Measurements from ENCODE around the gene SPINT3. TPM values are rescaled to one million over a fixed set of nuclear protein-coding genes. Genes with fewer than 3 reads are reported as not detected.

The SPINT3 gene
- total RNA-seq, 1 donor from 2014 or later: not detected

DNA sequence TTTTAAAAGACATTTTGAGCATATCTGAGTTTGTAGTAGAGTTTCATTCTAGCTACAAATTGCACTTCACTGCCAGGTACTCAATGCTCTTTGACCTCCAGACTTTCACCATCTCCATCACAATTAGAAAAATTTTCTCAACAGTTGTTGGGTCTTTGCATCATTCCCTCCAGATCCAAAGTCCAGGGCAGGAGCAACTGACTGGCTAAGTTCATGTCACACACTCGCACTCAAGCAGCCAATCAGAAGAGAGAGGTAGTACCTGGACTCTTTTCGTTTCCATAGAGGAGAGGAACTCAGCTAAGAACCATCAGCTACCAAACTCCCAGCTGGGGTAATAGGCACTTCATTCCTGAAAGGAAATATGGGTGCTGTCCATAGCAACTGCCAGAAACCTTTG lies 9.0 kb downstream of the SPINT3 start:
- H3K9ac ChIP-seq (ENCODE audit: low read length): no peak overlapping the region
- H4K20me1 ChIP-seq (ENCODE audit: insufficient read depth, low read length): no peaks in the 10 kb centered on the region
- no peak for TF ChIP-seq EZH2 (IDR thresholded peaks at IDR 0.05; ENCODE audit: insufficient read depth, low read length)
- Mint-ChIP-seq H3K27ac (ENCODE audit: unreplicated experiment) (no peak overlapping the region), H3K4me3 (ENCODE audit: unreplicated experiment) (no peak overlapping the region), H3K4me1 (ENCODE audit: low read depth, unreplicated experiment) (peaks cover 5% of the 10 kb centered on the region), H3K9me3 (ENCODE audit: unreplicated experiment) (no peaks in the 10 kb centered on the region), H3K36me3 (ENCODE audit: low read depth, unreplicated experiment) (no peaks in the 10 kb centered on the region), H3K27me3 (ENCODE audit: low read depth, unreplicated experiment) (peaks cover 9% of the 10 kb centered on the region)
- H2AFZ ChIP-seq (ENCODE audit: low read depth, low read length): no peak overlapping the region
- H3K9me3 ChIP-seq (ENCODE audit: insufficient read depth, low read depth, low read length): no peaks in the 10 kb centered on the region
- no peak overlapping the region for H3K4me3 ChIP-seq (ENCODE audit: insufficient read depth, low read depth, low read length)
- H3K4me2 ChIP-seq (ENCODE audit: low read length): no peak overlapping the region
- H3K27me3 ChIP-seq (ENCODE audit: insufficient read depth, low read length): no peaks in the 10 kb centered on the region
- H3K79me2 ChIP-seq (ENCODE audit: insufficient read depth, low read length): no peaks in the 10 kb centered on the region
- H3K36me3 ChIP-seq (ENCODE audit: insufficient read depth, low read length): no peaks in the 10 kb centered on the region
- DNase-seq (ENCODE audit: low read depth) (no peak), FAIRE-seq (no peak)
- no peaks in the 10 kb centered on the region for H3K4me1 ChIP-seq (ENCODE audit: insufficient read depth, low read length)
- no peak overlapping the region for H3K27ac ChIP-seq (ENCODE audit: low read depth, low read length)

DNA sequence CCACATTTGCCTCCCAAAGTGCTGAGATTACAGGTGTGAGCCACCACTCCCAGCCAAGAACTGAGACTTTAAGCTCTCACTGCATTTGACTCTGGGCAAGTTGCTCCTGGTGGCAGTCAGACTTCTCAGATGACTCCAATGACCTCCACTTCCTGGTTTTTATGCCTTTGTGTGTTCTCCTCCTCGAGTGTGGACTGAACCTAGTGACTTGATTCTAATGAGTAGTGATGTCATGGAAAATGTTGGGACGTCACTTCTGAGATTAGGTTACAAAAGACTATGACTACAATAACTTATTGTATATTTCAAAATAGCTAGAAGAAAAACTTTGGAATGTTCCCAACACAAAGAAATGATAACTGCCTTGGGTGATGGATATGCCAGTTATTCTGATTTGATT lies 12.0 kb downstream of the SPINT3 start:
- TF ChIP-seq EZH2 (IDR thresholded peaks at IDR 0.05; ENCODE audit: insufficient read depth, low read length): no peak
- TF ChIP-seq, protein P1, sequence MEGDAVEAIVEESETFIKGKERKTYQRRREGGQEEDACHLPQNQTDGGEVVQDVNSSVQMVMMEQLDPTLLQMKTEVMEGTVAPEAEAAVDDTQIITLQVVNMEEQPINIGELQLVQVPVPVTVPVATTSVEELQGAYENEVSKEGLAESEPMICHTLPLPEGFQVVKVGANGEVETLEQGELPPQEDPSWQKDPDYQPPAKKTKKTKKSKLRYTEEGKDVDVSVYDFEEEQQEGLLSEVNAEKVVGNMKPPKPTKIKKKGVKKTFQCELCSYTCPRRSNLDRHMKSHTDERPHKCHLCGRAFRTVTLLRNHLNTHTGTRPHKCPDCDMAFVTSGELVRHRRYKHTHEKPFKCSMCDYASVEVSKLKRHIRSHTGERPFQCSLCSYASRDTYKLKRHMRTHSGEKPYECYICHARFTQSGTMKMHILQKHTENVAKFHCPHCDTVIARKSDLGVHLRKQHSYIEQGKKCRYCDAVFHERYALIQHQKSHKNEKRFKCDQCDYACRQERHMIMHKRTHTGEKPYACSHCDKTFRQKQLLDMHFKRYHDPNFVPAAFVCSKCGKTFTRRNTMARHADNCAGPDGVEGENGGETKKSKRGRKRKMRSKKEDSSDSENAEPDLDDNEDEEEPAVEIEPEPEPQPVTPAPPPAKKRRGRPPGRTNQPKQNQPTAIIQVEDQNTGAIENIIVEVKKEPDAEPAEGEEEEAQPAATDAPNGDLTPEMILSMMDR (IDR thresholded peaks at IDR 0.05; ENCODE audit: insufficient read depth, low read depth, low read length): no peak
- no peak overlapping the region for H3K9ac ChIP-seq (ENCODE audit: low read length)
- no peak overlapping the region for H3K27ac ChIP-seq (ENCODE audit: low read depth, low read length)
- H2AFZ ChIP-seq (ENCODE audit: low read depth, low read length): no peak overlapping the region
- peaks cover 4% of the 10 kb centered on the region for H3K27me3 ChIP-seq (ENCODE audit: insufficient read depth, low read length)
- H3K9me3 ChIP-seq (ENCODE audit: insufficient read depth, low read depth, low read length): no peaks in the 10 kb centered on the region
- FAIRE-seq (no peak), DNase-seq (ENCODE audit: low read depth) (no peak)
- no peak overlapping the region for H3K4me3 ChIP-seq (ENCODE audit: insufficient read depth, low read depth, low read length)
- H3K4me3 Mint-ChIP-seq (ENCODE audit: unreplicated experiment): no peak overlapping the region
- no peak overlapping the region for H3K27ac Mint-ChIP-seq (ENCODE audit: unreplicated experiment)
- no peaks in the 10 kb centered on the region for H3K27me3 Mint-ChIP-seq (ENCODE audit: low read depth, unreplicated experiment)
- H3K4me1 ChIP-seq (ENCODE audit: insufficient read depth, low read length): no peaks in the 10 kb centered on the region
- peaks cover 6% of the 10 kb centered on the region for H3K4me1 Mint-ChIP-seq (ENCODE audit: low read depth, unreplicated experiment)
- H3K9me3 Mint-ChIP-seq (ENCODE audit: unreplicated experiment): no peaks in the 10 kb centered on the region
- no peaks in the 10 kb centered on the region for H3K36me3 Mint-ChIP-seq (ENCODE audit: low read depth, unreplicated experiment)
- H3K36me3 ChIP-seq (ENCODE audit: insufficient read depth, low read length): no peaks in the 10 kb centered on the region
- no peak overlapping the region for H3K4me2 ChIP-seq (ENCODE audit: low read length)
- no peaks in the 10 kb centered on the region for H3K79me2 ChIP-seq (ENCODE audit: insufficient read depth, low read length)
- H4K20me1 ChIP-seq (ENCODE audit: insufficient read depth, low read length): no peaks in the 10 kb centered on the region

DNA sequence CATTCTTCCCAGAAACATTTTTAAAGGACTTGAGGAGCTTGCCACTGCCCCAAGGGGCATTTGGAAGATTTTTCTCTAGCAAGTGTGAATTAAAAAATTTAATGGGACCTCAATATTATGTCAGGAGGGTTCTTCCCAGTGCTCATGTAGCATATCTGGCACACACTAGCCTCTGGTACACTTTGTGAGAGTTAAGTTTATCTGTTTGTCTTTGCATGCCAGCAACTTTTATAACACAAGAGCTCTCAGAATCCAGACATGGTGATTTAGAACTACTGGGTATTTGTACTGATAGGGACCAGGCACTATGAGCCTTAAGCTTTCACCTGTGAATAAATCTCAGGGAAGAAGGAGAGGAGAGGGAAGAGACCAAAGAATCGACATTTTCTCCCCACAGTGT lies 12.9 kb downstream of the SPINT3 start:
- Histone ChIP-seq H3K27me3 (ENCODE audit: insufficient read depth, low read length) (peaks cover 4% of the 10 kb centered on the region), H3K27ac (ENCODE audit: low read depth, low read length) (no peak overlapping the region), H4K20me1 (ENCODE audit: insufficient read depth, low read length) (no peaks in the 10 kb centered on the region), H3K79me2 (ENCODE audit: insufficient read depth, low read length) (no peaks in the 10 kb centered on the region), H3K4me3 (ENCODE audit: insufficient read depth, low read depth, low read length) (no peak overlapping the region), H3K9ac (ENCODE audit: low read length) (no peak overlapping the region), H3K36me3 (ENCODE audit: insufficient read depth, low read length) (no peaks in the 10 kb centered on the region), H2AFZ (ENCODE audit: low read depth, low read length) (no peak overlapping the region), H3K9me3 (ENCODE audit: insufficient read depth, low read depth, low read length) (no peaks in the 10 kb centered on the region), H3K4me1 (ENCODE audit: insufficient read depth, low read length) (no peaks in the 10 kb centered on the region), H3K4me2 (ENCODE audit: low read length) (no peak overlapping the region)
- FAIRE-seq (no peak), DNase-seq (ENCODE audit: low read depth) (no peak)
- H3K27ac Mint-ChIP-seq (ENCODE audit: unreplicated experiment): no peak overlapping the region
- peaks cover 6% of the 10 kb centered on the region for H3K4me1 Mint-ChIP-seq (ENCODE audit: low read depth, unreplicated experiment)
- no peaks in the 10 kb centered on the region for H3K36me3 Mint-ChIP-seq (ENCODE audit: low read depth, unreplicated experiment)
- no peaks in the 10 kb centered on the region for H3K9me3 Mint-ChIP-seq (ENCODE audit: unreplicated experiment)
- no peaks in the 10 kb centered on the region for H3K27me3 Mint-ChIP-seq (ENCODE audit: low read depth, unreplicated experiment)
- TF ChIP-seq, protein P1 (IDR thresholded peaks at IDR 0.05; ENCODE audit: insufficient read depth, low read depth, low read length): no peak
- no peak for TF ChIP-seq EZH2 (IDR thresholded peaks at IDR 0.05; ENCODE audit: insufficient read depth, low read length)
- H3K4me3 Mint-ChIP-seq (ENCODE audit: unreplicated experiment): no peak overlapping the region
